Dermis microvascular lymphatic vessel endothelial cell (primary cell): ENCODE data around the gene AMD1. TPM values are rescaled to one million over a fixed set of nuclear protein-coding genes. Genes with fewer than 3 reads are reported as not detected.
"Not testable (repeated sequence)": the region's sequence is repeated elsewhere in the genome, so short reads cannot be mapped to it uniquely, and the experiment has no call there.

Source experiments
- DNase-seq, 2 donors: peaks; one replicate each; pipeline versions ENCODE4 v3.0.0 to v3.0.0-alpha.2; 2010; ENCODE audit warnings: low read depth in 2 of 2
- total RNA-seq: library from RNA; depleted of rRNA; stranded (reverse); fragments of >200 nt; gene quantifications from 2 replicates; pipeline ENCODE4 v1.2.1, GENCODE V29; 2014

AMD1 gene
- total RNA-seq, 1 donor from 2014 or later = 47.6 TPM

- no peak for DNase-seq
Measured at GRCh38 chr6:110877569-110877968, 3.0 kb downstream of the AMD1 start.

- DNase-seq = peak in 1 of 2 donors; percentile 26
Measured at GRCh38 chr6:110878751-110879522, 4.4 kb downstream of the AMD1 start.

- no peak for DNase-seq
Measured at GRCh38 chr6:110880651-110881050, 6.1 kb downstream of the AMD1 start.

DNA sequence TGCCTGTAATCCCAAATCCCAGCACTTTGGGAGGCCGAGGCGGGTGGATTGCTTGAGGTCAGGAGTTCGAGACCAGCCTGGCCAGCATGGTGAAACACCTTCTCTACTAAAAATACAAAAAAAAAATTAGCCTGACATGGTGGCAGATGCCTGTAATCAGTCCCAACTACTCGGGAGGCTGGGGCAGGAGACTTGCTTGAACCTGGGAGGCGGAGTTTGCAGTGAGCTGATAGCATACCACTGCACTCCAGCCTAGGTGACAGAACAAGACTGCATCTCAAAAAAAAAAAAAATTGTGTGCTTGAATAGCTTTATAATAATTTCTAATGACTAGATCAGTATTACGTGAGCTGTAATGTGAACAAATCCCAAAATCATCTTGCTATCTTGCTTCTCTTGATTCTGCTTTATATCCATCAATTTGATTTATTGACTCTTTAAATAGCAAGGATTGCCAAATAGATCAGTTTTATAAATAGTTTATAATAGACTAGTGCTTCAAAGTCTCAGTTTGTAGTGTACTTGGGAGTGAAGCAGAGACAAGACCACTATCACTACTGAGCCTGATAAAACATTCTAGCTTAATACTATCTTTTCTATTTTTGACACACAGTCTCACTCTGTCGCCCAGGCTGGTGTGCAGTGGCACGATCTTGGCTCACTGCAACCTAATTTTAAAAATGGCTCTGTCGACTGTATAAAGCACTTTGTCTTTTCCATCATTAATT lies 7.1 kb downstream of the AMD1 start:
- DNase-seq = no peak

- DNase-seq = no peak
Measured at GRCh38 chr6:110882274-110882619, 7.7 kb downstream of the AMD1 start.

DNA sequence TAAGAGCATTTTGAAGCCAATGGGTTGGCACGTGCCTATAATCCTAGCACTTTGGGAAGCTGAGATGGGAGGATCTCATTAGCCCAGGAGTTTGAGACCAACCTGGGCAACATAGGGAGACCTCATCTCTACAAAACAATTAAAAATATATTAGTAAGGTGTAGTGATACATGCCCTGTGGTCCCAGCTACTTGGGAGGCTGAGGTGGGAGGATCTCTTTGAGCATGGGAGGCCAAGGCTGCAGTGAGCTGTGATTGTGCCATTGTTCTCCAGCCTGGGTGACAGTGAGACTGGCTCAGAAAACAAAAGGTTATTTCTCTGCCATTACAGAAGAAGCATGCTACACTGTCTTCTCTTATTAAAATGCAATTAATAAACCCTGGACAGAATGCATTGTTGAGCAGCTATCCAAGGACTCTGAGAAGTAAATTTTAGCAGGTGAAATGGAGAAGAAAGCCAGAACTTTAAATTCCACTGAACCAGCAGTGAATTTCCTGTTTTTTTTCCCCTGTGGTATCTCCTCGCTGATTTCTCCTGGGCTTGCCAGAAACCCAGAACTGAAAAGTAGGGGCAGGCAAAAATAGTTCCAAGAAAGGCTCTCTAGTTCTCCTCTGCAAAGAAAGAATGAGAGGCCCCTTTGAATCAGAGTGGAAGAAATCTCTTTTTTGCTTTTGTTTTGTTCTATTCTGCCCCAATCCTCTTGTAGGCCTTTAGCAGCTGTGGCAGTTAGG lies 8.4 kb downstream of the AMD1 start:
- no peak for DNase-seq

DNA sequence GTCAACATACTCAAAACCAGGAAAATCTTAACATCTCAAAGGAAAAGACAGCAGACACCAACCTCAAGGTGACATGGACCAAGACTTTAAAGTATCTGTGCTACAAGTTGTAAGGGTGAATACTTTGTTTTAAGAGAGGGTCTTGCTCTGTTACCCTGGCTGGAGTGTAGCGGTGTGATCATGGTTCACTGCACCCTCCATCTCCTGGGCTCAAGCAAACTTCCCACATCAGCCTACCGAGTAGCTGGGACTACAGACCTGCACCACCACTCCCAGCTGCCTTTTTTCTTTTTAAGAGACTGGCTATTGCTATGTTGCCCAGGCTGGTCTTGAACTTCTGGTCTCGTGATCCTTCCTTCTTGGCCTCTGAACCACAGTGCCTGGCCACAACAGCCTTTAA lies 9.7 kb downstream of the AMD1 start:
- DNase-seq = no peak

DNA sequence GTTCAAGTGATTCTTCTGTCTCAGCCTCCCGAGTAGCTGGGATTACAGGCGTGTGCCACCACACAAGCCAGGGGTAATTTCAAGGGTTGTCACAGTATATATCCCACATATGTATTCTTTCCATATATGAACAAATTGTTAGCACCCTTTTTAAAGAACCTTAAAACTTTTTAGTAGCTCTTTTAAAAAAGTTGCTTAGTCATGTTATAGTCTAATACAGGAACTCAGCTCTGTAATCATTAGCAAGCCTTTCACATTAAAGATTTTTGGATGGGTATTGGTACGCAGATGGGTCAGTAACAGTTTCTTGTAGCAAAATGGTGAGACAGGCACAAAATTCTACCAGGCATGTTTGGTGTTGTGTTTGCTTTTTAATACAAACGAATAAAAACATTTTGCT lies 10.9 kb downstream of the AMD1 start:
- DNase-seq = no peak

GRCh38 chr6:110886555-110887167 lies 12.1 kb downstream of the AMD1 start:
- DNase-seq = no peak

- no peak for DNase-seq
Measured at GRCh38 chr6:110890288-110890687, 15.7 kb downstream of the AMD1 start.

- no peak for DNase-seq
Measured at GRCh38 chr6:110895907-110896608, 21.5 kb downstream of the AMD1 start.

- no peak for DNase-seq
Measured at GRCh38 chr6:110897433-110897832, 22.8 kb downstream of the AMD1 start.

DNA sequence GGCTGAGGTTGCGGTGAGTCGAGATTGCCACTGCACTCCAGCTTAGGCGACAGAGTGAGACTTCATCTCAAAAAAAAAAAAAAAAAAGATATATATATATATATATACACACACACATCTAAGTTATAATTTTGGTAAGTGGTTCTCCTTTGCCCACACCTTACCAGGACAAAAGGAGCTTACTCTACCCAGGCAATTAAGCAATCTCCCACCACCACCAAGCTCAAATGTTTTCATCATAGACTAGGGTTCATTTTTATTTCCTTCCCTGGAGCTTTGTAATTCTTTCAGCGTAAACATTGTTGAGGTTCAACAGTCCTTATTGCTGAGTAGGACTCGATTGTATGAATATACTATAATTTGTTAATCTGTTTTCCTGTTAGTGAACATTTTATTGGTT lies 23.5 kb downstream of the AMD1 start:
- DNase-seq = no peak

DNA sequence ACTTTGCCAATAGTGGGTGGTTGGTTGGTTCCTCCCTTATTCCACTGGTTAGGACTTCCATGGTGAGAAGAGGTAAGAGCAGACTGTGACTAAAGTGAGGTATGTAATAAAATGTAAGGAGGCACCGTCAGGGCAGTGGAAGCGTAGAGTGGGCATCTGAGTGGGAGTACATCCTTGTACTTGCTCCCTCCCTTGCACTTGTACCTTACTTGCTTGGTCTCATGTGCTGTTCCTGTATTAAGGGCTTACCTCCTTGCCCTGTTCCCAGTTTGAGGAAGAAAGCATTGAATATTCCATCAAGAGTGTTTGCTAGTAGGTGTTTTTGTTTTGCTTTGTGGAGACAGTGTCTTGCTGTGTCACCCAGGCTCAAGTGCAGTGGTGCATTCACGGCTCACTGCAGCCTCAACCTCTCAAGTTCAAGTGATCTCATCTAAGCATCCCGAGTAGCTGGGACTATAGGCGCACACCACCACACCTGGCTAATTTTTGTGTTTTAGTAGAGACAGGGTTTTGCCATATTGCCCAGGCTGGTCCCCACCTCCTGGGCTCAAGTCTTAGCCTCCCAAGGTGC lies 25.5 kb downstream of the AMD1 start:
- no peak for DNase-seq

DNA sequence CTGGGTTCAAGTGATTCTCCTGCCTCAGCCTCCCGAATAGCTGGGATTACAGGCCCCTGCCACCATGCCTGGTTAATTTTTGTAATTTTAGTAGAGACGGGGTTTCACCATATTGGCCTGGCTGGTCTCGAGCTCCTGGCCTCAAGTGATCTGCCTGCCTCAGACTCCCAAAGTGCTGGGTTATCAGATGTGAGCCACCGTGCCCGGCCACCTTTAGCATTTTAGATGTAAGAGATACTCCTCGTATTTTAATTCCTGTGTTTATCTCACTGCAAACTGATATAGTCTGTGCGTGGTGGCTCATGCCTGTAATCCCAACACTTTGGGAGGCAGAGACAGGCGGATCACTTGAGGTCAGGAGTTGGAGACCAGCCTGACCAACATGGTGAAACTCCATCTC lies 27.0 kb downstream of the AMD1 start:
- DNase-seq = not testable (repeated sequence)

GRCh38 chr6:110902091-110902490 lies 27.5 kb downstream of the AMD1 start:
- DNase-seq = no peak

GRCh38 chr6:110906273-110906672 lies 31.7 kb downstream of the AMD1 start:
- not testable (repeated sequence) for DNase-seq

GRCh38 chr6:110930781-110931180 lies 56.2 kb downstream of the AMD1 start:
- DNase-seq = no peak

- no peak for DNase-seq
Measured at GRCh38 chr6:110933912-110934311, 59.3 kb downstream of the AMD1 start.

- no peak for DNase-seq
Measured at GRCh38 chr6:110934381-110934898, 59.9 kb downstream of the AMD1 start.

GRCh38 chr6:110935171-110935570 lies 60.6 kb downstream of the AMD1 start:
- DNase-seq = no peak
